ENCODE results near the gene RASD2. TPM values are rescaled to one million over a fixed set of nuclear protein-coding genes. Genes with fewer than 3 reads are reported as not detected.

The RASD2 gene
- total RNA-seq, 1 donor from 2014 or later = 0.24 TPM

DNA sequence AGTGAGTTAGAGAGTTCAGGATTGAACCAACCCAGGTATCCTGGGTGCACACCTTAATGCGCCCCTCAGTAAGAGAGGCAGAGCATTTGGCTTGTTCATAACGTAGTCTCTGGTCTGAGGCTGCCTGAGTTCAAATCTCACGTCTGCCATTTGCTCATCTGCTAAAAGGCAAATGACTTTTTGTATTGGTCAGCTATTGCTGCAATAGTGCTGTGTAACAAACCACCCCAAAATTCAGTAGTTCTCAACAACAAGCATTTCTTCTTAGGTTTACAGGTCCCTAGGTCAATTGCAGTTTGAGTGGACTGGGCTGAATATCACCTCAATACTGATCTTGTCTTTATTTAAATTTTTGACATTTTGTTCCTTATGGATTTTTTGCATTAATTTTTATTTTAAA is 18.1 kb downstream of the RASD2 start:
- Mint-ChIP-seq H3K4me1 (ENCODE audit: unreplicated experiment) (peaks cover 22% of the 10 kb centered on the region), H3K36me3 (no peaks in the 10 kb centered on the region), H3K27ac (no peak overlapping the region), H3K9me3 (no peaks in the 10 kb centered on the region), H3K27me3 (peaks cover 25% of the 10 kb centered on the region), H3K4me3 (no peak overlapping the region)
- TF ChIP-seq, protein P1, sequence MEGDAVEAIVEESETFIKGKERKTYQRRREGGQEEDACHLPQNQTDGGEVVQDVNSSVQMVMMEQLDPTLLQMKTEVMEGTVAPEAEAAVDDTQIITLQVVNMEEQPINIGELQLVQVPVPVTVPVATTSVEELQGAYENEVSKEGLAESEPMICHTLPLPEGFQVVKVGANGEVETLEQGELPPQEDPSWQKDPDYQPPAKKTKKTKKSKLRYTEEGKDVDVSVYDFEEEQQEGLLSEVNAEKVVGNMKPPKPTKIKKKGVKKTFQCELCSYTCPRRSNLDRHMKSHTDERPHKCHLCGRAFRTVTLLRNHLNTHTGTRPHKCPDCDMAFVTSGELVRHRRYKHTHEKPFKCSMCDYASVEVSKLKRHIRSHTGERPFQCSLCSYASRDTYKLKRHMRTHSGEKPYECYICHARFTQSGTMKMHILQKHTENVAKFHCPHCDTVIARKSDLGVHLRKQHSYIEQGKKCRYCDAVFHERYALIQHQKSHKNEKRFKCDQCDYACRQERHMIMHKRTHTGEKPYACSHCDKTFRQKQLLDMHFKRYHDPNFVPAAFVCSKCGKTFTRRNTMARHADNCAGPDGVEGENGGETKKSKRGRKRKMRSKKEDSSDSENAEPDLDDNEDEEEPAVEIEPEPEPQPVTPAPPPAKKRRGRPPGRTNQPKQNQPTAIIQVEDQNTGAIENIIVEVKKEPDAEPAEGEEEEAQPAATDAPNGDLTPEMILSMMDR (conservative IDR thresholded peaks at IDR 0.05) = no peak
- DNase-seq (ENCODE audit: extremely low spot score, unreplicated experiment) = no peak

DNA sequence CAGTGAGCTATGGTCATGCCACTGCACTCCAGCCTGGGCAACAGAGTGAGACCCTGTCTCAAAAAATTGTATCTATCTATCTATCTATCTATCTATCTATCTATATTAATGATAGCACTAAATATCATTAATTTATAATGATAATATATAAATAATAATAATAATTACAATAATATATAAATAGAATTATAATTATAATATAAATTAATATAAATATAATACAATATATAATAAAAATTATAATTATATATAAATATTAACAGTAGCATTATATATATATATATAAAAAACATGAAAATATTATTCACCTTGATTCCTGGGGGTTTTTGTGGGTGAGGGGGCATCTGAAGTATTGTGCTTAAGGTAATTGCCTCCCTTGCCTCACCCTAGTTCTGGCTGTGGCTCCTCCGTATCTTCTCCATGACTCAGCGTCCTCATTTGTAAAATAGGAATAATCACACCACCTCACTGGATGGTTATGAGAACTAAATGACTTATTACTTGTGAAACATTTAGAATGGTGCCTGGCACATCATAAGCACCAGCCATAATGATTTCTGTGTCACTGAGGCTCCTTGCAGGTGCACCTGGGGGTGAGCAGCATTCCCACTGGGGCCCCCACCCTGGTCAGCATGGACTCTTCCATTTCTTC is 18.8 kb downstream of the RASD2 start:
- H3K4me3 Mint-ChIP-seq = no peak overlapping the region
- no peak for DNase-seq (ENCODE audit: extremely low spot score, unreplicated experiment)
- H3K27ac Mint-ChIP-seq = no peak overlapping the region
- TF ChIP-seq, protein P1 (conservative IDR thresholded peaks at IDR 0.05) = no peak
- peaks cover 25% of the 10 kb centered on the region for H3K27me3 Mint-ChIP-seq
- peaks cover 22% of the 10 kb centered on the region for H3K4me1 Mint-ChIP-seq (ENCODE audit: unreplicated experiment)
- H3K9me3 Mint-ChIP-seq = no peaks in the 10 kb centered on the region
- no peaks in the 10 kb centered on the region for H3K36me3 Mint-ChIP-seq

DNA sequence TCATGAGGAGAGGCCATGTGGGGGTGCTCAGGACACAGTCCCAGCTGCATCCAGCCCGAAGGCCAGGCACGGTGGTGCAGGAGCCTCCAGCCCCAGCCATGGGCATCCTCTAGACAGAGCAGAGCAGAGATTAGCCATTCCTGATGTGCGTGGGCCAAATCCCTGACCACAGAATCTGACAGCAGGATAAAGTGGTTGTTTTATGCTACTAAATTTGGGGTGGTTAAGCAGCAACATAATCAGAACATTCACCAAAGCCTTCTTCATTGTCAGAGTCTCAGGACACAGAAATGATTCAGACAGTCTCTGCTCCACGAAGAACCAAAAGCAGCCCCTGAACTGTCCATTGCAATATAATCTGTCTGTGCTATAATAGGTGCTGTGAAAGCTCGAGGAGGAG is 19.7 kb downstream of the RASD2 start:
- Mint-ChIP-seq H3K9me3 (no peaks in the 10 kb centered on the region), H3K27ac (no peak overlapping the region), H3K36me3 (no peaks in the 10 kb centered on the region), H3K4me3 (no peak overlapping the region), H3K27me3 (peaks cover 27% of the 10 kb centered on the region), H3K4me1 (ENCODE audit: unreplicated experiment) (peaks cover 26% of the 10 kb centered on the region)
- TF ChIP-seq, protein P1 (conservative IDR thresholded peaks at IDR 0.05) = no peak
- DNase-seq (ENCODE audit: extremely low spot score, unreplicated experiment) = no peak

DNA sequence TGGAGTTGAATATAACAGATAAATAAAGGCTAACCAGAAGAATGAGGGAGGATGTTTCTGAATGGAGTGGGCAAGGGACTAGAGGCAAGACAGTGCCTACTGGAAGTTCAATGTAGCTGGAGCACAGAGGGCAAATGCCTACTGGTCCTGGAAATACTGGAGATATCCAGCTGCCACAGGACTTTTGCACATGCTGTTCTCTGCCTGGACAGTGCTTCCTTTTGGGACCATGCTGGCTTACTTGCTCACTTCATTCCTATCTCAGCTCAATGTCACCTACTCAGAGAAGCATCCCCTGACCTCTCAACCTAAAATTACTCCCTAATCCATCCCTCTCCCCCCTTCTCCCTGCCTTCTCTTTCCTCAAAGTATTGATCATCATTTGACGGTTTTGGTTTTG is 20.2 kb downstream of the RASD2 start:
- H3K27ac Mint-ChIP-seq = no peak overlapping the region
- peaks cover 27% of the 10 kb centered on the region for H3K27me3 Mint-ChIP-seq
- no peak overlapping the region for H3K4me3 Mint-ChIP-seq
- no peak for DNase-seq (ENCODE audit: extremely low spot score, unreplicated experiment)
- TF ChIP-seq, protein P1 (conservative IDR thresholded peaks at IDR 0.05) = no peak
- H3K4me1 Mint-ChIP-seq (ENCODE audit: unreplicated experiment) = peaks cover 24% of the 10 kb centered on the region
- no peaks in the 10 kb centered on the region for H3K36me3 Mint-ChIP-seq
- H3K9me3 Mint-ChIP-seq = no peaks in the 10 kb centered on the region

DNA sequence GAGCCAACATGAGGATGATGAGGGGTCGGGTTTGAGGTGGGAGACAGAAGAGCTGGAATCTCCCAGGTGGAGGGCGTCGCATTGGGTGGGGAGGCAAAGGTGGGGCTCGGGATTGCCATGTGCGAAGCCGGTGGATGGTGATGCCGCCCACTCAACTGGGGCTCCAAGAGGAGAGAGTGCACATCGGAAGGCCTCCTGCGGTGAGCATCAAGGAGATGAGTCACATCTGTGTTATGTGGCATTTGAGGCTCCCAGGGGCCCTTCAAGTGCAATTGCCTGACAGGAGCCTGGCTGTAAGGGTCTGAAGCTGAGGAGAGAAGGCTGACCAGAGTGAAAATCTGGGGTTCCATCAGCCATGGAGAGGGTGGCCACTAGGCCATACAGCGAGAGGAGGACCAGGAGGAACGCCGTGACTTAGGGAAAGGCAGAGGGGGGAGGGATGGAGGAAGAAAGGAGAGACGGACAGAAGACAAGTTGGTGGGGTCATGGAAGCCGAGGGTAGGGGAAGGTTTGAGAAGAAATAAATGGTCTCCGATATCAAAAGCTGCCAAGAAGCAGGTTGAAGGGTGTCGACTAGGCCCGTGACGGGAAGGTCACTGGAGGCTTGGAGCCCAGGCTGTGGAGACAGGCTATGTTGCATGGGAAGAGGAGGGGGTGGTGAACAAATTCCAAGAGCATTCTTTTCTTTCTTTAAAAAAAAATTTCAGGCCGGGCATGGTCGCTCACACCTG is 21.3 kb downstream of the RASD2 start:
- no peaks in the 10 kb centered on the region for H3K36me3 Mint-ChIP-seq
- H3K27me3 Mint-ChIP-seq = peaks cover 31% of the 10 kb centered on the region
- H3K9me3 Mint-ChIP-seq = no peaks in the 10 kb centered on the region
- peak overlapping the region; percentile 46 for H3K27ac Mint-ChIP-seq
- peaks cover 28% of the 10 kb centered on the region for H3K4me1 Mint-ChIP-seq (ENCODE audit: unreplicated experiment)
- TF ChIP-seq, protein P1 (conservative IDR thresholded peaks at IDR 0.05) = no peak
- no peak for DNase-seq (ENCODE audit: extremely low spot score, unreplicated experiment)
- no peak overlapping the region for H3K4me3 Mint-ChIP-seq

Measured in type B pancreatic cell (in vitro differentiated cells).